Measurements from ENCODE around the gene RASSF8.

The RASSF8 gene

DNA sequence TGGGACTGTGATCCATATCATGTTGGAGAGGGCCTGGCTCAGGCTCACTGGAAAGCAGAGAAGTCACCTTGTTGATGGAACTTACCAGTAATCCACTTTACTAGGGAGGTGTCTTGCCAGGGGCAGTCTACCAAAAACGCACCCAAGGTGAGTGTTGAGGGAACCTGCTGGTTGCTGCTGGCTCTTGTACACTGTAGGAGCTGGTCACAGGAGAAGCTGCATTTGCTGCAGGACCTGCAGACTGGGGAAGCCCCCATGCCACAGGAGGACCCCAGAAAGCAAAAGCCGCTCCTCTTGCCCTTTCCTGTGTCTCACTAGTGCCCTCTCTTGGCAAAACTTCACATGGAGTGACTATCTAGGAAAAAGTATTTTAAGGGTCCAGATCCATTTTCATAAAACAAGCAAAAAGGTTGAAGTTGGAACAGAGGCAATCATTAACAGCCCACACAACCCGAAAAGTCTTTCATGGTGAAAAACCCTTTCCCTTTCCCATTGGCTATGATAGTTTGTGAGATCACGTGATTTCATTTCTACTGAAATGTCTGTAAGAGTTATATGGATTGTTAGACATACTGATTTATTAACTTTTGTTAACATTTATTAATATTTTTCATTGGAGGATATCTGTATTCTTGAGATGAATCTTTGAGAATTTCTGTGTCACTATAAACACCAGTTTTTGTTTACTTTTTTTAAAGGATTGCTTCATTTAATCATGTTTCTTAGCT is 59.2 kb downstream of the RASSF8 start:
- no peak overlapping the region for H3K4me3 ChIP-seq (ENCODE audit: low read depth, low read length)
- no peak for DNase-seq (ENCODE audit: low read depth)

DNA sequence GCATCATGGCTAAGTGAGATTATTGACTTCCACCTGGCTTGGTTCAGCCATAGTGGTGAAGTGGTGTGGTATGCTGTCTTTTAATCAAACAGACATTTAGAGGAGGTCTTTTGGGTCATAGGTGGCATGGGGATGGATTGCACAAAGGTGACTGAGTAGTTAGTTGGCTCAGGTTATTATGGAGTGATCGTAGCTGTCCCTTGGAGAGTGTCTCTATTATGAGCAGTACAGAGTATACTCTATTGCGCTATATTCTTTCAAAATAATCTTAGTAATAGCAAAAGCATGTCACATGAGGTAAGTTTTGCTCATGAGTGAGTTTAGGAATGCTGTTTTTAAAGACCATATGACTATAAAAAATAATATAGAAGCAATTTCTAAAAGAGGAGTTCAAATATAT is 60.4 kb downstream of the RASSF8 start:
- DNase-seq (ENCODE audit: low read depth) = no peak
- no peak overlapping the region for H3K4me3 ChIP-seq (ENCODE audit: low read depth, low read length)

DNA sequence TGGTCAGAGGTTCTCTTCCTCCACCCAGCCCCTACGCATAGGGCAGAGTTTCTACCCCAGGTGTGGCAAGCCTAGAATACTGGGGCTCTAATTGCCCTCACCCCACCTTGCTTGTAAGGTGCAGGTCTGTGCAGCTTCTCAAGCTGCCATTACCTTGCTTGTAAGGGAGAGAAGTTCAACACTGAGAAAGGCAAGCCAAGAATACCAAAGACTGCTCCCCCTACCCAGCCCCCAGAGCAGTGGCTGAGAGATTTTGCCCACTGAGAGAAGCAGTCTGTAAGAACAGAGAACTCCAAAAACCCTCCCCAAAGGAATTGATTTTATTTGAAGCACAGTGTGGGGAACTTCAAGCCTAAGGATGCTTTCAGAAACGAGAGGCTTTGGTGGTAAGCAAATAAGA is 63.1 kb downstream of the RASSF8 start:
- no peak for DNase-seq (ENCODE audit: low read depth)
- no peak overlapping the region for H3K4me3 ChIP-seq (ENCODE audit: low read depth, low read length)

DNA sequence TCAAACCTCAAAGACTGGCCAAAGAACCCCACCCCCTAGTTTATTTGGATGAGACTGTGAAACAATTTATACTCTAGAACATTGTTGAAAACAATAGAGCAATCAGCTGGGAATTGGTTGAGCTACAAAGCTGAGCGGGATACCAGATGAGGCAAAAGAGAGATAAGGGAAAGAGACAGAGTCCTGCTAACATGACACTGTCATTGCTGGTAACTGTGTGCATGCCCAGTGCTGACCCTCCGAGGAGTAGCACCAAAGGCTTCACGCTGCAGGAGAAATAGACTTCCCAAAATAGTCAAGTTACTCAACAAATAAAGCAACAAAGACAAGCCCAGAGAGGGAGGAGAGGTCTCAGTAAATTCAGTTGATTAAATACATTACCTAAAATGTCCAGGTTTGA is 63.6 kb downstream of the RASSF8 start:
- H3K4me3 ChIP-seq (ENCODE audit: low read depth, low read length) = no peak overlapping the region
- no peak for DNase-seq (ENCODE audit: low read depth)

DNA sequence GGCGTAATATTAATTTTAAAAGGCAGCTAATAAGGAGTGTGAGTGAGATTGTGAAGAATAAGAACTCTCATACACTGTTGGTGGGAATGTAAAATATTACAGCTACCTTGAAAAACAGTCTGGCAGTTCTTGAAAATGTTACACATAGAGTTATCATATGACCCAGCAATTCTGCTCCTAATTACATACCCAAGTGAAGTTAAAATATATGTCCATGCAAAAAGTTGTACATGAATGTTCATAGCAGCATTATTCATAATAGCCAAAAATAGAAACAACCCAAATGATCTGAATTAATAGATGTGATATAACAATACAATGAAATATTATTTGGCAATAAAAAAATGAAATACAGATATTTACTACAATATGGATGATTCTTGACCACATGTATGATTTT is 68.2 kb downstream of the RASSF8 start:
- no peak for DNase-seq (ENCODE audit: low read depth)
- H3K4me3 ChIP-seq (ENCODE audit: low read depth, low read length) = no peak overlapping the region

DNA sequence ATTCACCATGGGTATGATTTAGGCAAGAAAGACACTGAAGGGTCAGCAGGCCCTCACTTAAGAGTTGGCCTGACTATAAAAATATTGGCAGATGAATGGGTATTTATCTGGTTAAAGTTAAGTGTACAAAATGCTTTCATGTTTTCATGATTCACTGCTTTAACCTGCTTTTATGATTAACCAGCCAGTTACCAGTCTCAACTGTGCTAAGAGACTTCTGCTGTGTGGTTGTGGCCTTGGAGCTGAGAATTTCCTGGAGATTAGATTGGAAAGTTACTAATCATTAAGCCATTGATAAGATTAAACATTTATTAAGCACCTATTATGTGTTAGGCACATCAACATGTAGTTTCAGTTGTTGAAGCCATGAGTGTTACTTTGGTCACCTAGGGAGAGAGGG is 68.9 kb downstream of the RASSF8 start:
- no peak overlapping the region for H3K4me3 ChIP-seq (ENCODE audit: low read depth, low read length)
- DNase-seq (ENCODE audit: low read depth) = no peak

DNA sequence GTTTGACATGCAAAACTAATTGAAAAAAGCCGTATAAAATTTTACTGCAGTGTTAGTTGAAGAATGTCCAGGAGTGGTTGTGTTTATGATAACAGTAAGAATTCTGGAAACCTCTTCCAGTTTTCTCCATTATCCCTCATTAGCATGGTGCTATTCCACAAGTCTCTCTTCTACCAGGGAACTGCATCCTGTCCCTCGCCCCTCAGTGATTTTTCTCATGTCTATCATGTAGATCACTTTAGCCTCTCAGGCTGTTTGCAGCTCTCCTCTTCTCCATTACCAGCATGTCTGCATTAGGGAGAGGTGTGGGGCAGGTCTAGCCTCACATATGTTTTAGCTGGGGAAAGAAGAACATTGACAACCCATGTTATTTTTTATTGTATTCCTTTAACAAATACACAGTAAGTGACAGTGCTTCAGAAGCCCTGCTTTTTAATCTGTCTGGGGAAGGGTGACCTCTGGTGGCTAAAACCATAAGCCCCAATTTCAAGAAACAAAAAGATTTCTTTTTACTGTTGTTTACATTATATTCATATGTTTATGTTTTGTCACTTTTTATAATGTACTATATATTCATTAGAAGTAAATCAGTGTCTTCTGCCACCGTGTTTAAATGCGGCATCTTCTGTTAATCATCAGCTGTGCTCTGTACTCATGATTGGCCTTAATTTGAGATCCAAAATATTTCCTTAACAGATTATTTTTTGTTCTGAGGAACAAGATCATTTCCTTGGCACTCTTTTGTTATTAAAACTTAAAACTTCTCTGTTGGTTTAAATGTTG is 70.7 kb downstream of the RASSF8 start:
- no peak for DNase-seq (ENCODE audit: low read depth)
- no peak overlapping the region for H3K4me3 ChIP-seq (ENCODE audit: low read depth, low read length)

DNA sequence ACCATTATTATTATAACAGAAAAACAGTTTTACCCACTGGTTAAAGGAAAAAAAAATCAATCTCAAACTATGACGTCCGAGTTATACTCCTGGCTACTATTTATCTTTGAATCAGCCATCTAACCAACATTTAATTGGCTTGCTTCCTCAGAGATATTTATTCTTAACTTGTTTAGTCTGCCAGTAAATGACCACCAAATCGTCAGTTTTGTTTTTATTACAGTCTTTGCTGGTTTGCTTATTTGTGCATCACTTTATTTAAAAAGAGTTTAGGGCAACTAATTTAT is 71.2 kb downstream of the RASSF8 start:
- DNase-seq (ENCODE audit: low read depth) = no peak

DNA sequence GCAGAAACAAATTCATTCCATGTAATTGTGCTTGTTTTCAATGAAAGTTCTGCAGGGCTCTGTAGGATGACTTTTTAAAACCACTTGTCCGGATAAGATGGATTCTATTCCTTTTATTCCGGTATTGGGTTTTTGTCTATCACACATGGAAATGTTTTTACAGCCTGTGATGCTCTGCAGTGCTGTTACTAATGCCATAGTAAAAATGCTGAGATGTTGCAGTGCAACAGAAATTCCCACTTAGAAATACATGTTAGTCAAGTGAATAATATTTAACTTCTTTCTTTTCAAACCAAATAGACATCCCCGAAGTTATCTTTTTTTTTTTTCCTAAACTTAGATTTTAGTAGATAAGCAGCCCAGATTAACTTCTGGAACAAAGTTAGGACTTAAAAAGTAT is 71.9 kb downstream of the RASSF8 start:
- no peak for DNase-seq (ENCODE audit: low read depth)

More for the DNA sequence above, 71.2 kb downstream of the RASSF8 start:
- H3K4me3 ChIP-seq (ENCODE audit: low read depth, low read length) = no peak overlapping the region

DNA sequence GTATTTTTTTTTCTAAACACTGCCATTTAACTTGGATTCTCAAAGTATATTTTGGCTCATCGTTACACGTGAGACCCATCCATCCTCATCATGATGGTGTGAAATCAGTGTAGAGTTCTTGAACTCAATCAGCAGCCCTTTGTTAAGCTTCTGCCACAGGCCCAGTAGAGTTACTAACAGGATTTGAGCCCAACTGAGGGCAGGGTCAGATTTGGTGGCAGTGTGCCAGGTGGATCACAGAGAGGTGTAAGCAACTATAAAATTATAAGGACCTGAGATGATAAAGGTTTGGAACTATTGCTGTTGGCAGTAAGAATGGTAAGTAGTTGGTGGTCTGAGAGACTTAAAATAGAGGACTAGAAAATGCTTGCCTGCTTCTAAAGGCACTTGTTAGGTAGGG is 72.8 kb downstream of the RASSF8 start:
- no peak overlapping the region for H3K4me3 ChIP-seq (ENCODE audit: low read depth, low read length)
- no peak for DNase-seq (ENCODE audit: low read depth)

More for the DNA sequence above, 71.9 kb downstream of the RASSF8 start:
- H3K4me3 ChIP-seq (ENCODE audit: low read depth, low read length) = no peak overlapping the region

DNA sequence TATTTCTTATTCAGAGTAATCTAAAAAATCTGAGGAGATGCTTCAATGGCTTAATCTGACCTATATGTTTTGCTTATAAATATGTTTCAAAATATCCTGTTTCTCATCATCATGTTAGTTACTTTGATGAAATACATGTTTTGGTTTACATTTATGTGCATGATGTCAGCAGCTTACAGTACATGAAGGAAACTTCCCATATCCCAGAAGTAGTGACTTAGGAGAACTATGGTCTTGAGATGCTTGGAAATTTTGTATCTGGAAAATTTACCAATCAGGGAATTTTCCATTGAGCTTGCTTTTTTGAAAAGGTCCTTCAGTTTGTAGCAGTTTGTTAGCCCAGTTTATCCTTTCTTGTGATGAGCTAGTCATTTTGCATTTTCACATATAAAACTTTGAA is 73.3 kb downstream of the RASSF8 start:
- H3K4me3 ChIP-seq (ENCODE audit: low read depth, low read length) = no peak overlapping the region
- no peak for DNase-seq (ENCODE audit: low read depth)

DNA sequence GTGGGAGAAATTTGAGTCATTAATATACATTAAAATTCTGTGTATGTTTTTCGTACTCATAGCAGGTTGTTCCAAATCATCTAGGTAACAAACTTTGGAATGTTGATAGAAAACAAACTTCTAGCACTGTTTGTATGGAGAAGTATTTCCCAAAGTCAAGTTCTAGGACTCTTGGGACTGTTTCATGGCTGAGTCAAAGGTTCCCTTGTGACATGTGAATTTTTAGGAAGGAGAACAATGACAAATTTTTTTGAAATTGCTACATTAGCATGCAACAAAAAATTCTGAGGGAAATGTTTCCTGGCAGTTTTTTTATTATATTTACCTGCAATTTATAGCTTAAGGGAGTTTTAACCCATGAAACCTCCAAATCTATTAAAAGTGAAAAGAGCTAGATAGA is 73.8 kb downstream of the RASSF8 start:
- no peak for DNase-seq (ENCODE audit: low read depth)
- H3K4me3 ChIP-seq (ENCODE audit: low read depth, low read length) = no peak overlapping the region

DNA sequence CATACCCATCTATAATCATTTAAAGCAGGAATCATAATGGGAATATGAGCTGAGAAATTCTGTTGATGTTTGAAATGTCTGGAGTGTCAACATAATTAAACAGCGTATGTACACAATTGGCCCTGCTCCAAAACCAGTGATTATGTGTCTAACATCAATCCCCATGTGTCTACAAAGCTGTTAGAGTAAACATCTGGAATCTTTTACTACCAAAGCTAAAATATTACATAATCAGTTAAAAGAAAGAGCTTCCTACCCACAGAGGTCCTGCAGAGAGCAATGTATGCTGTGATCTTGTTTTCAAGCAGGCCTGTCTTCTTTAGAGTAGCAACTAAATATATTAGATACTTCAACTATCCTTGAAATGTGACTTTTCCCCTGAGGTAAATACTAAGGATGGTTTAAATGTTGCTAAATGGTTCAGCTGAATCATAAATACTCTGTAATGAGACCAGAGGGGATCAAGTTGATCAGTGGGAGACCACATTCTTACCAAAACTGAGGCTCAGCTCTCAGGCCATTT is 74.3 kb downstream of the RASSF8 start:
- H3K4me3 ChIP-seq (ENCODE audit: low read depth, low read length) = no peak overlapping the region
- no peak for DNase-seq (ENCODE audit: low read depth)

DNA sequence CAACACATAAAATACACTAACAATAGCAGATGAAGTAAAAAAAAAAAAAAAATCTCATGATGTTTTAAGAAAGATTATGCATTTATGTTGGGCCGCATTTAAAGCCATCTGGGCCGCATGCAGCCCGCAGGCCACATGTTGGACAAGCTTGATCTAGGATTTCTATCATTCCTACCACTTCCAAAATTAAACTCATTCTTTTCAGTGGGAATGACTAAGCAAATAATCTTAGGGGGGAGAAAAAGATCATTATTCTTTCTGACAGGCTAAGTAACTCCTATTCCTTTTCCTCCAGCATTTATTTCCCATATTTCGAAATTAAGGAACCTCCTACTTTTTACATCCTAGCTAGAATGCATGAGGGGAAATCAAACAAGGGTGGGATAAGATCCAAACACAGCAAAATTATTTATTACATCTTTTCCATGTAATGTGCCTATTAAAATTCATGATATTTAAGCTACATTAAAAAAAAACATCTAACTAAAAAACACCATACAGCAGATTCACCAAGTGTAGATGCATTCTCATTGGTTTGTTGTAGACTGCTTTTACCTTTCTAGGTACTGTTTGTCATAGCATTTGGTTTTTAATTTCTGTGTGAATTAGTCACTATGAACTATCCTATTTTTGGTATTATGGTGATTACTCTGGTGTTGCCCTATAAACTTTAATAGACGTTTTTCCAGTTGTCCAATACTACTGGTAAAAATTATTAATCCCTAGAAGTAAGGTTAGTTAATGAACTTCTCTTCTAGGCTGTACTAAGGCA is 76.1 kb downstream of the RASSF8 start:
- no peak overlapping the region for H3K4me3 ChIP-seq (ENCODE audit: low read depth, low read length)
- no peak for DNase-seq (ENCODE audit: low read depth)

DNA sequence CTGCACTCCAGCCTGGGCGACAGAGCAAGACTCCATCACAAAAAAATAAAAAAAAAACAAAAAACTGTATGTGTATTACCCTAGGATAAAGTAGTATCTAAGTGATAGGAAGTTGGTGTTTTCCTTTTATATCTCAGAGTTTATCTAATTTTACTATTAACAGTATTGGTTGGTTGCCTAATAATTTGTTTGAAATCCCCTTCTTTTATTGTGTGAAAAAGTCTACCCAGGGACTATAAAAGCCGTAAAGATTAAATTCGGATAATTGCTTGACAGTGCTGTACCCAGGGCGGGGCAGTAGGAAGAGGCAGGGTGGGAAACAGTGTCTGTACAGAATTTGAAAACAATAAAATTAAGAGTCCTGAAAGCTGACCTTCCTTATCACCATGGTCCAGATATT is 78.4 kb downstream of the RASSF8 start:
- no peak overlapping the region for H3K4me3 ChIP-seq (ENCODE audit: low read depth, low read length)
- no peak for DNase-seq (ENCODE audit: low read depth)

DNA sequence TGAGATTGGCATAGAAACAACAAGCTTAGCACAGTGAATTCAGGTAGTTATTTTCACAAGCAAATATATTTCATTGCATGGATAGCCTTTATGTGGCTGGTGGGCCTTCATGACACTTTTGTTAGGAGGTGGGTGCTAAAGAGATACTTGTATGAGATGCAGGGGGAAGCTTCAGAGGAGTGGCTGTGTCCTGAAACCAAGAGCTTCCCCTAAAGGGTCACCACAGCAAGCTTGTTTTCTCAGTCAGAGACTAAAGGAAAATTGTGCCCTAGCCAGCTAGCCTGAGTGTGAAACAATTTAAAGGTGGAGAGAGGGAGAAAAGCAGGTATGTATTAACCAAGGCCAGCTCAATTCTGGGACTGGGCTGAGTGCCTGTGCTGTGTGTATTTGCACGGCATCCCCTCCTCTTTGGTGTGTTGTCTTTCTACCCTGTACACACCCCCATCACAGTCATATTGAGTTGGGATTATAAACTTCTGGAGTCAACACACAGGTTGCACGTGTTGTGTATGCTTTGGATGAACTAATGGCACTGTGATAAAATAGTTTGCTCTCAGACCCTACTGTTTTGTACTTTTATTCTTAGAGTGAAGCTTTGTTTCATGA is 79.2 kb downstream of the RASSF8 start:
- DNase-seq (ENCODE audit: low read depth) = no peak
- no peak overlapping the region for H3K4me3 ChIP-seq (ENCODE audit: low read depth, low read length)

DNA sequence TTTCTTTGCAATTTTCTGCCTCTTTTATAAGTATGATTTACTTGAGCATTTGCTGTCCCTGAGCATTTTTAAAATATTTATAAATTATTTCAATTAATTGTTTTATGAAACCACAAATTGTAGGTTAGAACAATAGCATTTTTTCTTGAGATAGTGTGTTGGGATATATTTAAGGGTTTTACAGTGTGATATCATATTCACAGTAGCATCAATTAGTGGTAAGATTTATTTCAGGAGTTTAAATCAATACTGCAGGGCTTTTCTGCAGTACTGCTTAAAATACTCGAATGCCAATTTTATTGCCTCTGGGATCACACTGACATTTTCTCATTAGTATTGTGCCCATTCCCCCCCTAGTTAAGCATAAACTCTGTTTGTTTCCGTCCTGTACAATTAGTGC is 84.2 kb downstream of the RASSF8 start:
- DNase-seq (ENCODE audit: low read depth) = no peak

DNA sequence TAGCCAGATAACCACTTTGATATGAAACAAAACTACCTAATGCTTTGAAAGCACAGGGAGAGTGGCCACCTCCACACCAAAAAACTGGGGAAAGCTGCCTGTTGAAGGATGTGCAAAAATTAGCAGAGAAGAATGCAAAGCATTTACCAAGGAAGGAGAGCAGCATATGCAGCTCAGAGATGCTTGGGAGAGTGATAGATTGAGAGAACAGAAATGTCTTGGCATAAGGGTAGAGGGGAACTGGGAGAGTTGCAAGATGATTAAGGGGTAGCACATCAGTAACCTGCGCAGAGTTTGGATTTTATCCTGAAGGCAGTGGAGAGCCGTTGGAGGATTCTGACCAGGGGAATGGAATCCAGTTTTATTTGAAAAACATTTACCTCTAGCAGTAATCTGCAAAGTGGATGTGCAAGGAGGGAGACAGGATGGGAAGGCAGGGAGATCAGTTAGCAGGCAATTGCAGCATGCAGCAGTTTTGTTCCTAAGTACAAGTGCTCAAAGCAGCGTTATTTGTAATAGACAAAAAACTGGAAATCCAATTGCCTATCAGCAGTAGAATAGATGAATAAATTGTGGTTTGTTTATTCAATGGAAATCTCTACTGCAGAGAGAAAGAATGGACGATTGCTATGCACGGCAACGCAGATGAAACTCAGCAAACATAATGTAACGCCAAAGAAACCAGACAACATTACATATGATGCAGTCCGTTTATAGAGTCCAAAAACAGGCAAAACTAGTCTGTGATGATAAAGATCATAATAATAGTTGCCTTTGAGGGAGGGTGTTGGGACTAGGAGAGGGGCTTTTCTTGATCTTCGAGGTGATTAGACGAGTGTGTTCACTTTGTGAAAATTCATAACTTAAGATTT is 84.9 kb downstream of the RASSF8 start:
- no peak overlapping the region for H3K4me3 ChIP-seq (ENCODE audit: low read depth, low read length)
- no peak for DNase-seq (ENCODE audit: low read depth)

More for the DNA sequence above, 84.2 kb downstream of the RASSF8 start:
- H3K4me3 ChIP-seq (ENCODE audit: low read depth, low read length) = no peak overlapping the region

DNA sequence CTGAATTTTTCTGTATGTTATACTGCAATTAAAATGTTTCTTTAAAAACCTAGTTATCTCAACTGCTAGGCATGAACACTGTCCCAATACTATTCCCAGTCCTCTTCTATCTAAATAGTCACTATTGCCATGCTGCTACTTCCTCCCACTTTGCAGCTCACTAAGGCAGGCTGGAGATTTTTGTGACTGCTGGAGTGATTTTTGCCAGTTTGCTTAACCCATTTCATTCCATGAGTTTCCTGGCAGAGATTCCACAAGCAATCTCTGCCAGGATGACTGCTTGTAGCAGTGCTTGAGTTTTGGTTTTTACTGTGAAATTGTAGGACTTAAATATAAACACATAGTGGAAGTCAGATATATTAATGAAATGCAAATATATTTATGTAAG is 85.5 kb downstream of the RASSF8 start:
- H3K4me3 ChIP-seq (ENCODE audit: low read depth, low read length) = no peak overlapping the region
- DNase-seq (ENCODE audit: low read depth) = no peak

Measured in skeletal muscle cell (primary cell).